ENCODE data around the gene ARHGAP25.

The ARHGAP25 gene

DNA sequence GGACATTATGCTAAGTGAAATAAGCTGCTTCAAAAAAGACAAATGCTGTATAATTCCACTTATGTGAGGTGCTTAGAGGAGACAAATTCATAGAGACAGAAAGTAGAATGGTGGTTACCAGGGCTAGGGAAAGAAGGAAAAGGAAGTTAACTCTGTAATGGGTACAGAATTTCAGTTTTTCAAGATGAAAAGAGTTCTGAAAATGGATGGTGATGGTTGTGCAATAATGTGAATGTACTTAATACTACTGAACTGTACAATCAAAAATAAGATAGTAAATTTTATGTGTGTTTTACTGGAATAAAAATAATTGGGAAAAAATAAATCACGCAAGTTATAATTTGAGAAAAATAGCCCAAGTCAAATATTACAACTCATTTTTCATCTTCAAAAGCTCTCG lies 27.5 kb downstream of the ARHGAP25 start:
- no peak overlapping the region for H3K4me3 ChIP-seq (ENCODE audit: low read depth, low read length)
- H3K9me3 ChIP-seq (ENCODE audit: control insufficient read depth, low read length), result no peaks in the 10 kb centered on the region
- no peak overlapping the region for H3K4me2 ChIP-seq (ENCODE audit: low read length)
- no peaks in the 10 kb centered on the region for H3K36me3 ChIP-seq (ENCODE audit: control insufficient read depth, insufficient read depth, low read length)
- H3K4me1 ChIP-seq, result peaks cover 13% of the 10 kb centered on the region
- no peak overlapping the region for H3K27ac ChIP-seq
- TF ChIP-seq, protein P1, sequence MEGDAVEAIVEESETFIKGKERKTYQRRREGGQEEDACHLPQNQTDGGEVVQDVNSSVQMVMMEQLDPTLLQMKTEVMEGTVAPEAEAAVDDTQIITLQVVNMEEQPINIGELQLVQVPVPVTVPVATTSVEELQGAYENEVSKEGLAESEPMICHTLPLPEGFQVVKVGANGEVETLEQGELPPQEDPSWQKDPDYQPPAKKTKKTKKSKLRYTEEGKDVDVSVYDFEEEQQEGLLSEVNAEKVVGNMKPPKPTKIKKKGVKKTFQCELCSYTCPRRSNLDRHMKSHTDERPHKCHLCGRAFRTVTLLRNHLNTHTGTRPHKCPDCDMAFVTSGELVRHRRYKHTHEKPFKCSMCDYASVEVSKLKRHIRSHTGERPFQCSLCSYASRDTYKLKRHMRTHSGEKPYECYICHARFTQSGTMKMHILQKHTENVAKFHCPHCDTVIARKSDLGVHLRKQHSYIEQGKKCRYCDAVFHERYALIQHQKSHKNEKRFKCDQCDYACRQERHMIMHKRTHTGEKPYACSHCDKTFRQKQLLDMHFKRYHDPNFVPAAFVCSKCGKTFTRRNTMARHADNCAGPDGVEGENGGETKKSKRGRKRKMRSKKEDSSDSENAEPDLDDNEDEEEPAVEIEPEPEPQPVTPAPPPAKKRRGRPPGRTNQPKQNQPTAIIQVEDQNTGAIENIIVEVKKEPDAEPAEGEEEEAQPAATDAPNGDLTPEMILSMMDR (IDR thresholded peaks at IDR 0.05), result no peak
- H3K9ac ChIP-seq, result no peak overlapping the region
- H2AFZ ChIP-seq, result no peak overlapping the region
- H3K79me2 ChIP-seq, result no peaks in the 10 kb centered on the region
- H3K27me3 ChIP-seq (ENCODE audit: control insufficient read depth, insufficient read depth, low read length), result no peaks in the 10 kb centered on the region

DNA sequence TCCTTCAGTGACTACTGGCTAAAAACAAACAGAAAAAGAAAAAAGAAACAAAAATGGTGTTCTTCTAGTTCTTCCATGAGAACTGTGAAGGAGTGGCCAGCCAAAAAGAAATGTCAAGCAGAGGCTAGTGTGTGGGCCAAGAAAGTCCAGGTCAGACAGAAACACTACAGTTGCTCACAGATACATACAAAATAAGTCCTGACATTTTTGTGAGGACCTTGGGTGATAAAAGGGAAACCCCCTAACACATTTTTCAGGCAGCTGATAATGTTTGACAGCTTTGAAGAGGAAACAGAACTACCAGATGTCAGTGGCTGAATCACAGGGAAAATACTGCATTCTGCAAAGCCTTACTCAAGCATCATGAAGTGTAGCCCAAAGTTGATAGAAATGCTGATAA lies 28.1 kb downstream of the ARHGAP25 start:
- Histone ChIP-seq H3K4me2 (ENCODE audit: low read length) (no peak overlapping the region), H3K9me3 (ENCODE audit: control insufficient read depth, low read length) (no peaks in the 10 kb centered on the region), H3K4me1 (peaks cover 14% of the 10 kb centered on the region), H3K4me3 (ENCODE audit: low read depth, low read length) (no peak overlapping the region), H3K27me3 (ENCODE audit: control insufficient read depth, insufficient read depth, low read length) (no peaks in the 10 kb centered on the region), H3K27ac (no peak overlapping the region), H3K79me2 (no peaks in the 10 kb centered on the region), H3K9ac (no peak overlapping the region), H2AFZ (no peak overlapping the region), H3K36me3 (ENCODE audit: control insufficient read depth, insufficient read depth, low read length) (no peaks in the 10 kb centered on the region)
- TF ChIP-seq, protein P1 (IDR thresholded peaks at IDR 0.05), result no peak

DNA sequence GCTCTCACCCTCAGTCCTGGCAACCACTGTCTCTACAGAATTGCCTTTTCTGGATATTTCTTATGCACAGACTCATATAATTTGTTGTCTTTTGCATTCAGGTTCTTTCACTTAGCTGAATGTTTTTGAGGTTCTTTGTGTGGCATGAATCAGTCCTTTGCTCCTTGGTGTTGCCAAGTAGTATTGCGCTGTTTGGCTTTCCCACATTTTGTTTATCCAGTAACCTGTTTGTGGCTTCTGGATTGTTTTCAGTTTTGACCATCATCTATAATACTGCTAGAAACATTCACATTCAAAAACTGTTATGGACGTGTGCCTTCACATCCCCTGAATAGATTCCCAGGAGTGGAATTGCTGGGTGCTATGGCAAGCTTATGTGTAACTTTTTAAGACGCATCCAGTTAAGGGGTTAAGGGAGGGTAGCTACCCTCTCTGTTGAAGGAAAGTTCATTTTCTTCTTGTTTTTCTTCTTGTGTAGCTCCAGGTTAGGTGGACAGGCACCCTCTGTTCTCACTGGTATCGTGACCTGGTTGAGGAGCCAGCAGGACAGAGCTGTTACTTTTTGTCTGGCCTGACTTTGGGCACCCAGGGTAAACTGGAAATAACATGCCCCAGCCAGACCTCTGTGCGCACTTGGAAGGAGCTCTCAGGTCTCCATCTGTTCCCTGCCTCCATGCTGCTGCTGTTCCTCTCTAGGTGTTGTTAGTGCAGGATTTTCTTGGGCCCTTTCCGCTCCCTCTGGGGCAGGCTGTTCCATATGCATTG lies 29.6 kb downstream of the ARHGAP25 start:
- no peaks in the 10 kb centered on the region for H3K79me2 ChIP-seq
- H3K27ac ChIP-seq, result no peak overlapping the region
- peaks cover 21% of the 10 kb centered on the region for H3K4me1 ChIP-seq
- H3K4me3 ChIP-seq (ENCODE audit: low read depth, low read length), result no peak overlapping the region
- H3K36me3 ChIP-seq (ENCODE audit: control insufficient read depth, insufficient read depth, low read length), result no peaks in the 10 kb centered on the region
- H3K9ac ChIP-seq, result no peak overlapping the region
- no peak overlapping the region for H3K4me2 ChIP-seq (ENCODE audit: low read length)
- no peaks in the 10 kb centered on the region for H3K27me3 ChIP-seq (ENCODE audit: control insufficient read depth, insufficient read depth, low read length)
- TF ChIP-seq, protein P1 (IDR thresholded peaks at IDR 0.05), result no peak
- H2AFZ ChIP-seq, result no peak overlapping the region
- no peaks in the 10 kb centered on the region for H3K9me3 ChIP-seq (ENCODE audit: control insufficient read depth, low read length)

DNA sequence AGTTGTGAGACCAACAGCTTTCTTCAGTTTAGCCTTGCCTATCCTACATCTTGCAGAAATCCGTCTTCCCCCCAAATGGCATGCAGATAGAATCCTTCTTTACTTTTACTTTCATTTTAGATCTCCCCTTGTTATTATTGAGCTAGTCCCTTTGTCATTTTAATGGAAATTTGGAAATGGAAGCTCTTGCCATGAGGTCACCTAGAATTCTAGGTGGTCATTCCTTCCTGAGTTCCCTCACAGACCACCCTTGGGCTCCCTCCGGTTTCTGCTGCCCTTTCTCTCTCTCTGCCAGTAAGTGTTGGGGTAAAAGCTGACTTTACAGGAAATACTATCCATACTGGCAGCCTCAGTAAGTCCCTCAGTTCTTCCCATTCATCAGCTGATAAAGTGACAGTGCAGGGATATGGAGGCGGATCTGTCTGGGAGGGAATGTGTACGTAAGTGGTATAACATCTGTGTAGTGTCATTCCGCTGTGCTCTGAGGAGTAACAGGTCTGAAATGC lies 30.2 kb downstream of the ARHGAP25 start:
- Histone ChIP-seq H3K9ac (no peak overlapping the region), H3K79me2 (no peaks in the 10 kb centered on the region), H3K27me3 (ENCODE audit: control insufficient read depth, insufficient read depth, low read length) (no peaks in the 10 kb centered on the region), H3K4me1 (peaks cover 21% of the 10 kb centered on the region), H2AFZ (no peak overlapping the region), H3K4me3 (ENCODE audit: low read depth, low read length) (no peak overlapping the region), H3K27ac (no peak overlapping the region), H3K4me2 (ENCODE audit: low read length) (no peak overlapping the region), H3K9me3 (ENCODE audit: control insufficient read depth, low read length) (no peaks in the 10 kb centered on the region), H3K36me3 (ENCODE audit: control insufficient read depth, insufficient read depth, low read length) (no peaks in the 10 kb centered on the region)
- TF ChIP-seq, protein P1 (IDR thresholded peaks at IDR 0.05), result no peak
